WTC11 (cell line): Measurements from ENCODE around the gene FAHD2B. TPM values are rescaled to one million over a fixed set of nuclear protein-coding genes. Genes with fewer than 3 reads are reported as not detected.
"Not testable (repeated sequence)": the region's sequence is repeated elsewhere in the genome, so short reads cannot be mapped to it uniquely, and the experiment has no call there.

Source experiments
- ATAC-seq: fragments of 200-7000 bp; cut with Tn5 transposase; 2 replicates; pipeline ENCODE4 v1.10.0; 2021; ENCODE audit warnings: mild to moderate bottlenecking, moderate library complexity
- CTCF ChIA-PET: fragments of 300-600 bp; sonication (Branson Sonifier 250); formaldehyde crosslinking; loops from one replicate; lab custom pipeline; 2021; ENCODE audit warnings: antibody characterized with exemption; lab: Charles Lee
- POLR2A ChIA-PET: fragments of 350-600 bp; sonication (Branson Sonifier 250); formaldehyde crosslinking; loops from one replicate; lab custom pipeline; 2021; ENCODE audit warnings: antibody characterized with exemption; lab: Charles Lee
- DNase-seq: peaks from one replicate; pipeline ENCODE4 v3.0.0; 2021; ENCODE audit warnings: low spot score
- H3K27ac Mint-ChIP-seq: 2 replicates; pipeline ENCODE4 v1.8.0; 2021; ENCODE audit warnings: mixed read lengths
- H3K27me3 Mint-ChIP-seq: 2 replicates; pipeline ENCODE4 v1.8.0; 2021; ENCODE audit warnings: low read depth, mild to moderate bottlenecking, moderate library complexity, mixed read lengths
- H3K36me3 Mint-ChIP-seq: 2 replicates; pipeline ENCODE4 v1.8.0; 2021; ENCODE audit warnings: mixed read lengths
- H3K4me1 Mint-ChIP-seq: 2 replicates; pipeline ENCODE4 v1.8.0; 2022; ENCODE audit warnings: mixed read lengths
- H3K4me3 Mint-ChIP-seq: 2 replicates; pipeline ENCODE4 v1.8.0; 2021; ENCODE audit warnings: mild to moderate bottlenecking, moderate library complexity, mixed read lengths
- H3K9me3 Mint-ChIP-seq: 2 replicates; pipeline ENCODE4 v1.8.0; 2021; ENCODE audit warnings: mixed read lengths
- SMAD3 ChIP-seq: sonication (generic); formaldehyde crosslinking; IDR thresholded peaks from 2 replicates; pipeline ENCODE4 v1.8.0; 2022; ENCODE audit warnings: missing genetic modification reagents, mild to moderate bottlenecking, borderline replicate concordance
- total RNA-seq: library from RNA; stranded (reverse); gene quantifications from 3 replicates; pipeline ENCODE4 v1.2.3, GENCODE V29; 2021
- TF ChIP-seq, protein P1 (sequence below): sonication (generic); formaldehyde crosslinking; IDR thresholded peaks from 2 replicates; pipeline ENCODE4 v1.8.1; 2023; ENCODE audit warnings: mild to moderate bottlenecking, missing genetic modification reagents

FAHD2B gene
- total RNA-seq, 1 experiment from 2014 or later, result 45.2 TPM

DNA sequence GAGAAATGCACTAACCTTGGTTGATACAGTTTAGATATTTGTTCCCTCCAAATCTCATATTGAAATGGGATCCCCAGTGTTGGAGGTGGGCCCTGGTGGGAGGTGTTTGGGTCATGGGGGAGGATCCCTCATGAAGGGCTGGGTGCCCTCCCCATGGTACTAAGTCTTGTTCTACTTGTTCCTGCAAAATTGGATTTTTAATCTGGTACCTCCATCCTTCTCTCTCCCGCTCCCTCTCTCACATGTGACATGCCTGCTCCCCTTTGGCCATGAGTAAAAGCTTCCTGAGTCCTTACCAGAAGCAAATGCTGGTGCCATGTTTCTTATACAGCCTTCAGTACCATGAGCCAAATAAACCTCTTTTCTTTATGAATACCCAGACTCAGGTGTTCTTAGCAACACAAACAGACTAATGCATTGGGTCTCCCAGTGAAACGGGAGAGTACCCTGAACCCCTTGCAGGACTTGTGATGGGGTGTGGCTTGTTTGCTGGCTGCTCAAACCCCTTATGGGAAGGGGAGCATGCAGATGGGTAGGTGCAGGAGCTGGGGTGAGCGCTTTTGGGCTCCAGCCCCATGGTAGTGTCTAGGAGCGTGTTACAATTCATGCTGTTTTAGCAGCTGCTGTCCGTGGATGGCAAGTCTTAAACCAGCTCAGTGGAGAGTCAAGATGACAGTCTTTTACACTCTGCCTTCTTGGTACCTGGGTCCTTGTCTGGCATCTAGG, 27.2 kb downstream of the FAHD2B start:
- no peak for TF ChIP-seq SMAD3
- TF ChIP-seq, protein P1, sequence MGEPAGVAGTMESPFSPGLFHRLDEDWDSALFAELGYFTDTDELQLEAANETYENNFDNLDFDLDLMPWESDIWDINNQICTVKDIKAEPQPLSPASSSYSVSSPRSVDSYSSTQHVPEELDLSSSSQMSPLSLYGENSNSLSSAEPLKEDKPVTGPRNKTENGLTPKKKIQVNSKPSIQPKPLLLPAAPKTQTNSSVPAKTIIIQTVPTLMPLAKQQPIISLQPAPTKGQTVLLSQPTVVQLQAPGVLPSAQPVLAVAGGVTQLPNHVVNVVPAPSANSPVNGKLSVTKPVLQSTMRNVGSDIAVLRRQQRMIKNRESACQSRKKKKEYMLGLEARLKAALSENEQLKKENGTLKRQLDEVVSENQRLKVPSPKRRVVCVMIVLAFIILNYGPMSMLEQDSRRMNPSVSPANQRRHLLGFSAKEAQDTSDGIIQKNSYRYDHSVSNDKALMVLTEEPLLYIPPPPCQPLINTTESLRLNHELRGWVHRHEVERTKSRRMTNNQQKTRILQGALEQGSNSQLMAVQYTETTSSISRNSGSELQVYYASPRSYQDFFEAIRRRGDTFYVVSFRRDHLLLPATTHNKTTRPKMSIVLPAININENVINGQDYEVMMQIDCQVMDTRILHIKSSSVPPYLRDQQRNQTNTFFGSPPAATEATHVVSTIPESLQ (CRISPR knock-in tag), result 0 out of 2 replicates have a peak, but pooled peaks have one; percentile 37
- ATAC-seq (no peak), DNase-seq (no peak)
- Mint-ChIP-seq H3K36me3 (peaks cover 11% of the 10 kb centered on the region), H3K27me3 (peaks cover 16% of the 10 kb centered on the region), H3K4me3 (no peak overlapping the region), H3K4me1 (peaks cover 29% of the 10 kb centered on the region), H3K27ac (no peak overlapping the region), H3K9me3 (peaks cover 17% of the 10 kb centered on the region)
- POLR2A ChIA-PET, result no interaction called here
- CTCF ChIA-PET, result no interaction called here

DNA sequence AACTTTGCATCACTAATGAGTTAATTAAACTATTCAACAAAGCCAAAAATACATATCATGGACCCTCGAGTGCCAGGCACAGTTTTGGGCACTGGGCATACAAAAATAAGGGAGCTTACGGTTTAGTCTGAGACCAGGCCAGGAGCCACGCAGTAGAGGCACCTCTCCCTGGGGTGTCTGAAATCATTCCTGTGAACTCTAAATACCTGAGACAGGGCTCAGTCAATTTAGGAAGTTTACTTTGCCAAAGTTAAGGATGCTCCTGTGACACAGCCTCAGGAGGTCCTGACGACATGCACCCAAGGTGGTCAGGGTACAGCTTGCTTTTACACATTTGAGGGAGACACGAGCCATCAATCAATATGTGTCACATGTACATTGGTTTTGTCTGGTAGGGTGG, 28.7 kb downstream of the FAHD2B start:
- Mint-ChIP-seq H3K36me3 (peaks cover 11% of the 10 kb centered on the region), H3K4me1 (peaks cover 29% of the 10 kb centered on the region), H3K27ac (peak overlapping the region; percentile 78; the same call in 1 of the 2 replicates), H3K27me3 (peaks cover 16% of the 10 kb centered on the region), H3K9me3 (peaks cover 20% of the 10 kb centered on the region)
- CTCF ChIA-PET, H3K4me3 Mint-ChIP-seq, DNase-seq: not testable (repeated sequence)
- peak; percentile 72 for ATAC-seq
- POLR2A ChIA-PET, result interaction anchor here (0.5 kb wide), 1 partner anchor 208 kb away, joined by 4 read pairs; no protein-coding TSS in a partner anchor

DNA sequence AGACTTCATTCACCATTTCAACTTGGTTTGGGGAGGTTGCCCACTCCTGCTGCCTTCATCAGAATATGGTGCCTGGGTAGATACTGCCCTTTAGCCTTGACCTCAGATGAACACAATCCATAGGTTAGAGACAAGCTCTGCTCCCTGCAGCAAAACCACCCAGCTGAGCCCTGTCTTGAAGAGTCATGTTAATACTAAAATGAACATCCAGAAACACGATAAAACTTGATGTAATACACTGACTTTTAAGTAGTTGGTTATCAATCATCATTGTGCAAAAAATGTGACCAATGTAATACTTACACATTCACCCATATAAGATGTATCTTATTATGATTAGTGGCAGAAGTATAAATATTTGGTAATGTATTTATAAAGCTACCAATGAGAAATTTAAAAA, 32.7 kb downstream of the FAHD2B start:
- CTCF ChIA-PET, ATAC-seq, POLR2A ChIA-PET, DNase-seq, H3K36me3 Mint-ChIP-seq, H3K27me3 Mint-ChIP-seq, H3K4me3 Mint-ChIP-seq, H3K9me3 Mint-ChIP-seq, H3K27ac Mint-ChIP-seq: not testable (repeated sequence)
- peaks cover 30% of the 10 kb centered on the region for H3K4me1 Mint-ChIP-seq

DNA sequence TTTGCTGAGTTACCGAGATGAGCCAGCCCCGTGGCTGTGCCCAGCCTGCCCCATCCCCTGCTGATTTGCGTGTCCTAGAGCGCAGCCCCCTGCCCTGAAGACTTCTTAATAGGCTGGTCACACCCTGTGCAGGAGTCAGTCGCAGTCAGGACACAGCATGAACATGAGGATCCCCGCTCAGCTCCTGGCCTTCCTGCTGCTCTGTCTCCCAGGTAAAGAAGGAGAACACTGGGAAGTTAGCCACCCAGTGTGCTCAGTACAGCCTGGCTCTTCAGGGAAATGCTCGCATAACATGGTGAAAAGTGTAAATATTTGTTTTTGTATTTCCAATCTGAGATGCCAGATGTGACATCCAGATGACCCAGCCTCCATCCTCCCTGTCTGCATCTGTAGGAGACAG, 34.9 kb downstream of the FAHD2B start:
- CTCF ChIA-PET, POLR2A ChIA-PET, H3K36me3 Mint-ChIP-seq, DNase-seq, H3K27ac Mint-ChIP-seq, H3K9me3 Mint-ChIP-seq, H3K27me3 Mint-ChIP-seq, H3K4me3 Mint-ChIP-seq: not testable (repeated sequence)
- peaks cover 16% of the 10 kb centered on the region for H3K4me1 Mint-ChIP-seq
- ATAC-seq, result peak; percentile 24; the same call in 1 of the 2 replicates

DNA sequence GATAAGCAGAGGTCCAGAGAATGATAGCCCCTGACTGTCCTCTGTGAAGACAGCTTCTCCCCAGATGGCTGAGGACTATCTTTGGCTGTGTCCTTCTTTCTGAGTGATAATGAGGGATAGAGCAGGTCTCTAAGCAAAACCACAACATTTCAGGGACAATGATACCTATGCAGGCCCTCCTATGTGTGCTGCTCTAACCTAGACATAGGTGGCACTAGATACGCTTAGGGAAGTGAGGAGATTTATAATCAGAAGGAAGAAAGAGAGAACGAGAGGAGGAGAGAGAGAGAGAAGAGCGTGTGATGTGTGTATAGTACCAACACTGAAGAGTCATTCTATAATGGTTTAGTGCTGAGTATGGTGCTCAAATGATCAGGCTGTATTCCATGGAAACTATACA, 38.5 kb downstream of the FAHD2B start:
- H3K4me3 Mint-ChIP-seq, H3K9me3 Mint-ChIP-seq, ATAC-seq, H3K27me3 Mint-ChIP-seq, H3K36me3 Mint-ChIP-seq, H3K27ac Mint-ChIP-seq, CTCF ChIA-PET, POLR2A ChIA-PET, DNase-seq: not testable (repeated sequence)
- H3K4me1 Mint-ChIP-seq, result peaks cover 16% of the 10 kb centered on the region

DNA sequence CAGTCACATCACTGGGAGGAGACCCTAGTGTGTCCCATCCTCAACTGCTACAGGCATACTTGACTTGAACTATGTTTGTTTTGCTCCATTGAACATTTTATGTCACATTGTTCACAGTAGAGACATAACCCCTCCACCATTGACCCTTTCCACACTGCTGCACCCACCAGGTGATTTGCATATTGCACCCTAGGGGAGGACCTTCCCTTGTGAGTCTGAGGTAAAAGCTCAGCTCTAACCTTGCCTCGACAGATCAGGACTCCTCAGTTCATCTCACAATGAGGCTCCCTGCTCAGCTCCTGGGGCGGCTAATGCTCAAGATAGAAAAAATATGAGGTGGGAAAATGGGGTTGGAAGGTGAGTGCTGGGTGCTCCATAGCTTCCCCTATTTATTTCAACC, 44.6 kb downstream of the FAHD2B start:
- ATAC-seq, CTCF ChIA-PET, DNase-seq, H3K4me1 Mint-ChIP-seq, H3K36me3 Mint-ChIP-seq, POLR2A ChIA-PET, H3K27me3 Mint-ChIP-seq, H3K27ac Mint-ChIP-seq, H3K4me3 Mint-ChIP-seq, H3K9me3 Mint-ChIP-seq: not testable (repeated sequence)

DNA sequence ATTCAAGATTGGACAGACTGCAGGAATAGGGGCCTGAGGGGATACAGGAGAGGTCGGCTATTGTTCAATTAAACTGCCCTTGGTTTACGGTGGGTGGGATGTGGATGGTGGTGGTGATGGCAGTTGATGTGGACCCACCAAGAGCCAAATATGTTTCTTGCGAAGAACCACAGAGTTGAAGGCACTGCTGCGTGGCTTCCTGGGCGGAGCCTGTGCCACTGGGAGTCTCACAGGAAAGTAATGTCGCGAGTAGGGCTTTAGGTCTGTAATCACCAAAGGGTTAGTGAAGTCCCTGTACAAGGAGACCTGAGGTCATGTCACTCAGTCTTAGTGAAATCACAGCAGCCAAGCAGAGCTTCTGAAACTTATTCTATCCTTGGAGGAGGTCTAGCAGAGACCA, 46.2 kb downstream of the FAHD2B start:
- H3K4me3 Mint-ChIP-seq, H3K4me1 Mint-ChIP-seq, H3K27me3 Mint-ChIP-seq, H3K27ac Mint-ChIP-seq, ATAC-seq, H3K36me3 Mint-ChIP-seq, POLR2A ChIA-PET, H3K9me3 Mint-ChIP-seq, CTCF ChIA-PET, DNase-seq: not testable (repeated sequence)

DNA sequence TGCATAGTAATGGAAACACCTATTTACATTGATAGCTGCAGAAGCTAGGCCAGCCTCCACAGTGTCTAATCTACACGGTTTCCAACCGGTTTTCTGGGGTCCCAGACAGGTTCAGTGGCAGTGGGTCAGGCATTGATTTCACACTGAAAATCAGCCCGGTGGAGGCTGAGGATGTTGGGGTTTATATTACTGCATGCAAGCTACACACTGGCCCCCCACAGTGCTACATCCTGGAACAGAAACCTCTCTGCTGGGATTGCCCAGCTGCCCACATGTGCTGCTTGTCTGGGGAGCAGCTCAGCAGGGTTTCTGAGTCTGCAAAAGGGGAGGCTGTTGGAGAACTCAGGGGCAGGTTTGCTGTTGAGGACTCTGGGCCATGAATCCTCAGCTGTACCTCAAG, 48.0 kb downstream of the FAHD2B start:
- H3K4me3 Mint-ChIP-seq, H3K9me3 Mint-ChIP-seq, POLR2A ChIA-PET, H3K4me1 Mint-ChIP-seq, H3K27me3 Mint-ChIP-seq, DNase-seq, H3K27ac Mint-ChIP-seq, ATAC-seq, H3K36me3 Mint-ChIP-seq, CTCF ChIA-PET: not testable (repeated sequence)

DNA sequence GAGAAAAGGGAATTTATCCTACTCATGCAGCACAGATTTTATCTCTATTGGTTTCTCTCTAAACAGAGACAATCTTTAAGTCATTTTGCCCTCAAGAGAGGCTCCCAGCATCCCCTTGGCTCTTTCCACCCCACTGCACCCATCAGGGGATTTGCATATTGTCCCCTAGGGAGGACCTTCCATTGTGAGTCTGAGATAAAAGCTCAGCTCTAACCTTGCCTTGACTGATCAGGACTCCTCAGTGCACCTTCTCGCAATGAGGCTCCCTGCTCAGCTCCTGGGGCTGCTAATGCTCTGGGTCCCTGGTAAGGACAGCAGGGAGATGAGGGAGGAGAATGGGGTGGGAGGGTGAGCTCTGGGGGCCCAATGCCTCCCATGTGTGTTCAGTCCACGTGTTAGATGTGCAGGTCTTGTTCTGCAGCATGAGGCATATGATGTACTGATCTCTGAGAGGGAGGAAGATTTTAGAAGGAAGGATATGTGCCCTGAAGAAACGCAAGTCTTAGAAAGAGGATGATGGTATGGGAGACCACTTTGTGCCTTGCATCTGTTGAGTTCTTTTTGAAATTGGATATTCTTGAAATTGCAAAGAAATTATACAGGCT, 48.7 kb downstream of the FAHD2B start:
- H3K9me3 Mint-ChIP-seq, H3K4me1 Mint-ChIP-seq, H3K4me3 Mint-ChIP-seq, H3K27ac Mint-ChIP-seq, H3K27me3 Mint-ChIP-seq, CTCF ChIA-PET, H3K36me3 Mint-ChIP-seq, DNase-seq, ATAC-seq, POLR2A ChIA-PET: not testable (repeated sequence)
